ENCODE results near the gene KCNMA1.

Gene KCNMA1

GRCh38 chr10:77207182-77207827 is 430.3 kb downstream of the KCNMA1 start:
- H3K4me1 ChIP-seq = peaks cover 0 to 12% (median 0%) of the 10 kb centered on the region in 10 experiments; a peak in 1 of 20 replicates
- no peak for TF ChIP-seq Cebpa-rat (IDR thresholded peaks at IDR 0.05)
- H3K4me3 ChIP-seq = no peak overlapping the region

GRCh38 chr10:77205135-77205534 is 432.5 kb downstream of the KCNMA1 start:
- Histone ChIP-seq H3K27ac (no peak overlapping the region), H3K27me3 (no peaks in the 10 kb centered on the region), H4K20me1 (peaks cover 0 to 86% (median 0%) of the 10 kb centered on the region in 11 experiments; a peak in 2 of 22 replicates), H3K4me2 (no peak overlapping the region), H3K9ac (no peak overlapping the region), H3K36me3 (no peaks in the 10 kb centered on the region), H3K4me1 (peaks cover 0 to 3% (median 0%) of the 10 kb centered on the region in 10 experiments; a peak in 1 of 20 replicates), H3K4me3 (no peak overlapping the region), H3K9me3 (replicated peaks in 1 of 11) (peaks cover 0 to 9% (median 6%) of the 10 kb centered on the region in 11 experiments; a peak in 8 of 22 replicates)
- no peak for TF ChIP-seq Cebpa-rat (IDR thresholded peaks at IDR 0.05)

More at GRCh38 chr10:77207182-77207827, 430.3 kb downstream of the KCNMA1 start:
- Histone ChIP-seq H4K20me1 (peaks cover 0 to 86% (median 0%) of the 10 kb centered on the region in 11 experiments; a peak in 2 of 22 replicates), H3K27ac (no peak overlapping the region), H3K27me3 (no peaks in the 10 kb centered on the region), H3K4me2 (no peak overlapping the region), H3K9ac (no peak overlapping the region), H3K9me3 (replicated peaks in 1 of 11) (peaks cover 0 to 9% (median 6%) of the 10 kb centered on the region in 11 experiments; a peak in 9 of 22 replicates), H3K36me3 (no peaks in the 10 kb centered on the region)

DNA sequence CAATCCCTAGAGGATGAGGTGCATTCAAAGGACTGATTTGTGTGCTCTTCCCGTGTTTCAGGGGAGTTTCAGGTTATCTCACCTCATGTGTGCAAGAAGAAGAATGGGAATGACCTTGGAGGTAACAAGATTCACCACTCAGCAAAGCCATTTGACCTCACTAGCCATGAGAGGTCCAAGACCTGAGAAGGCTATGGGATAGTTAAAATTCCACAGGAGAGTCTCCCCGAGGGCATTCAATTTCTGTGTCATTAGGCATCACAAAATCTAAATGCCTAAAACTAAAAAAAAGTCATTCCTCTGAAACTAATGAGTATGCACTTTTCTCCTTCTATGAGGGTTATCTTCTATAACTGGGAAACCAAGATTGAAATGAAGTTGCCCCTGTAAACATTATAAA is 433.4 kb downstream of the KCNMA1 start:
- H4K20me1 ChIP-seq = peaks cover 0 to 86% (median 0%) of the 10 kb centered on the region in 11 experiments; a peak in 2 of 22 replicates
- no peak overlapping the region for H3K4me3 ChIP-seq

GRCh38 chr10:77202857-77203256 is 434.8 kb downstream of the KCNMA1 start:
- H3K4me1 ChIP-seq = no peaks in the 10 kb centered on the region
- no peak overlapping the region for H3K9ac ChIP-seq
- no peaks in the 10 kb centered on the region for H3K27me3 ChIP-seq
- H3K4me3 ChIP-seq = no peak overlapping the region
- H4K20me1 ChIP-seq = peaks cover 0 to 84% (median 0%) of the 10 kb centered on the region in 11 experiments; a peak in 2 of 22 replicates
- no peak overlapping the region for H3K27ac ChIP-seq
- no peaks in the 10 kb centered on the region for H3K36me3 ChIP-seq
- TF ChIP-seq Cebpa-rat (IDR thresholded peaks at IDR 0.05) = no peak
- peaks cover 0 to 9% (median 6%) of the 10 kb centered on the region in 11 experiments; a peak in 8 of 22 replicates for H3K9me3 ChIP-seq (replicated peaks in 1 of 11)
- H3K4me2 ChIP-seq = no peak overlapping the region

More for the DNA sequence above, 433.4 kb downstream of the KCNMA1 start:
- Histone ChIP-seq H3K4me2 (no peak overlapping the region), H3K4me1 (no peaks in the 10 kb centered on the region), H3K27ac (no peak overlapping the region), H3K36me3 (no peaks in the 10 kb centered on the region), H3K27me3 (no peaks in the 10 kb centered on the region), H3K9me3 (replicated peaks in 1 of 11) (peaks cover 0 to 9% (median 6%) of the 10 kb centered on the region in 11 experiments; a peak in 8 of 22 replicates), H3K9ac (no peak overlapping the region)
- TF ChIP-seq Cebpa-rat (IDR thresholded peaks at IDR 0.05) = no peak

GRCh38 chr10:77201135-77202106 is 436.2 kb downstream of the KCNMA1 start:
- no peak overlapping the region for H3K27ac ChIP-seq
- peaks cover 0 to 87% (median 0%) of the 10 kb centered on the region in 11 experiments; a peak in 2 of 22 replicates for H4K20me1 ChIP-seq
- H3K9ac ChIP-seq = no peak overlapping the region
- H3K27me3 ChIP-seq = no peaks in the 10 kb centered on the region
- no peak overlapping the region for H3K4me2 ChIP-seq
- no peak for TF ChIP-seq Cebpa-rat (IDR thresholded peaks at IDR 0.05)
- no peak overlapping the region for H3K4me3 ChIP-seq
- peaks cover 0 to 9% (median 6%) of the 10 kb centered on the region in 11 experiments; a peak in 8 of 22 replicates for H3K9me3 ChIP-seq (replicated peaks in 1 of 11)
- H3K4me1 ChIP-seq = no peaks in the 10 kb centered on the region
- no peaks in the 10 kb centered on the region for H3K36me3 ChIP-seq

DNA sequence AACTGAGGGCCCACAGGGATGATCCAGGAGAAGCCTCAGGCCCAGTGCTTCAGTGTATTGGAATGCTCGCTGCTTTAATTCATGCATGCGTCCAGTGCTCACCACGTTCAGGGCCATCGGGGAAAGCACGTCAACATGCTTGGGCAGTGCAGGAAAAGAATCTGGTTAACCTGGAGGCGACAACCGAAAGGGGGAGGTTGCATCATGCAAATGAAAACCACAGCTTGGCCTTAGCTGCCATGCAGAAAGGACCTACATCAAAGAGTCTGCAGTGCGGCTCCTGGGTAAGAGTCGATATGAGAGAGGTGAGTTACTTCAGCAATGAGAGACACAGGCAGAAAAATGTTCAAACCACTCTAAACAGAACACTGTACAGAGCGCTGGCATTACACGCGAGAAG is 440.1 kb downstream of the KCNMA1 start:
- no peak for TF ChIP-seq Cebpa-rat (IDR thresholded peaks at IDR 0.05)
- H3K27ac ChIP-seq = no peak overlapping the region
- no peaks in the 10 kb centered on the region for H3K9me3 ChIP-seq (replicated peaks in 1 of 11)
- H3K4me1 ChIP-seq = no peaks in the 10 kb centered on the region
- H3K9ac ChIP-seq = no peak overlapping the region
- H4K20me1 ChIP-seq = peaks cover 0 to 93% (median 0%) of the 10 kb centered on the region in 11 experiments; a peak in 2 of 22 replicates
- H3K36me3 ChIP-seq = no peaks in the 10 kb centered on the region
- no peaks in the 10 kb centered on the region for H3K27me3 ChIP-seq
- H3K4me3 ChIP-seq = no peak overlapping the region
- H3K4me2 ChIP-seq = no peak overlapping the region

- Histone ChIP-seq H3K4me1 (no peaks in the 10 kb centered on the region), H3K9me3 (replicated peaks in 1 of 11) (no peaks in the 10 kb centered on the region), H3K36me3 (no peaks in the 10 kb centered on the region), H4K20me1 (peaks cover 0 to 88% (median 0%) of the 10 kb centered on the region in 11 experiments; a peak in 2 of 22 replicates), H3K27ac (no peak overlapping the region), H3K9ac (no peak overlapping the region), H3K4me3 (no peak overlapping the region), H3K4me2 (no peak overlapping the region), H3K27me3 (no peaks in the 10 kb centered on the region)
- no peak for TF ChIP-seq Cebpa-rat (IDR thresholded peaks at IDR 0.05)
These were observed 441.0 kb downstream of the KCNMA1 start for GRCh38 chr10:77196614-77197013.

- Histone ChIP-seq H3K4me3 (no peak overlapping the region), H3K27ac (no peak overlapping the region), H3K9me3 (replicated peaks in 1 of 11) (no peaks in the 10 kb centered on the region), H3K9ac (no peak overlapping the region), H3K4me2 (no peak overlapping the region), H4K20me1 (peaks cover 0 to 73% (median 0%) of the 10 kb centered on the region in 11 experiments; a peak in 2 of 22 replicates), H3K27me3 (no peaks in the 10 kb centered on the region), H3K36me3 (no peaks in the 10 kb centered on the region), H3K4me1 (0 out of 20 replicates have a peak, but pooled peaks cover 0 to 4% (median 0%) of the 10 kb centered on the region in 10 experiments)
- no peak for TF ChIP-seq Cebpa-rat (IDR thresholded peaks at IDR 0.05)
These were observed 442.5 kb downstream of the KCNMA1 start for GRCh38 chr10:77195101-77195500.

DNA sequence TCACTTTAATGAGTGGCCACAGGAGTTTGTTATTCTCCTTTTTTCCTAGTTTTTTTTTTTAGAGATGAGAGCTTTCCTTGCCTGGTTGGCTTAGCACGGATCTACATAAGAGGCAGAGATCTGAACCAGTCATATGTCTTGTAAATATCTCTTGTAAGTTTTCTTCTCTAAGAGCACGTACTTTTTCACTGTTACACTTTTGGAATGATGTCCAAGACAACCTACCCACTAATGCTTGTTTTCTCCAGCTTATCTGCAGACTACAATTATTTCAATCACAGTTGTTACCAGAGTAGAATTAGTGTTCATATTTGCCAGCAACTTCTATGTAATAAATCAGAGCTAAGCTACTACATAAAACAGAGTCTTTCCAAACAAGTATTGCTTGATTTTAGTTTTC is 444.6 kb downstream of the KCNMA1 start:
- Histone ChIP-seq H3K4me1 (0 out of 20 replicates have a peak, but pooled peaks cover 0 to 4% (median 0%) of the 10 kb centered on the region in 10 experiments), H3K4me3 (no peak overlapping the region), H3K36me3 (no peaks in the 10 kb centered on the region), H3K9me3 (replicated peaks in 1 of 11) (no peaks in the 10 kb centered on the region), H3K4me2 (no peak overlapping the region), H4K20me1 (peaks cover 0 to 70% (median 0%) of the 10 kb centered on the region in 11 experiments; a peak in 2 of 22 replicates), H3K27me3 (no peaks in the 10 kb centered on the region), H3K9ac (no peak overlapping the region), H3K27ac (no peak overlapping the region)
- TF ChIP-seq Cebpa-rat (IDR thresholded peaks at IDR 0.05) = no peak

All from BLaER1 treated with 17β-estradiol and CSF1 and Interleukin-3, amounts not matched to agents 10 nM and 100 nM (cell line).